Fibroblast of skin of scalp (primary cell): Measurements from ENCODE around the gene DBF4B.

Experiments used
- DNase-seq: peaks from one replicate; pipeline ENCODE4 v3.0.0-alpha.2; 2013

The DBF4B gene

GRCh38 chr17:44777394-44778348 lies 69.2 kb downstream of the DBF4B start:
- no peak for DNase-seq

GRCh38 chr17:44778656-44779210 lies 70.3 kb downstream of the DBF4B start:
- no peak for DNase-seq

- DNase-seq, result peak; percentile 85
Observed at GRCh38 chr17:44779211-44780025, 71.0 kb downstream of the DBF4B start.

GRCh38 chr17:44780161-44780560 lies 71.7 kb downstream of the DBF4B start:
- DNase-seq, result no peak

- no peak for DNase-seq
Observed at GRCh38 chr17:44780845-44781480, 72.5 kb downstream of the DBF4B start.

- DNase-seq, result no peak
Observed at GRCh38 chr17:44781551-44782325, 73.3 kb downstream of the DBF4B start.

- DNase-seq, result no peak
Observed at GRCh38 chr17:44782326-44782850, 73.9 kb downstream of the DBF4B start.

- DNase-seq, result no peak
Observed at GRCh38 chr17:44785921-44786320, 77.5 kb downstream of the DBF4B start.

- DNase-seq, result no peak
Observed at GRCh38 chr17:44786551-44787081, 78.2 kb downstream of the DBF4B start.

GRCh38 chr17:44787271-44787940 lies 78.9 kb downstream of the DBF4B start:
- no peak for DNase-seq

GRCh38 chr17:44788139-44788538 lies 79.7 kb downstream of the DBF4B start:
- DNase-seq, result no peak

GRCh38 chr17:44792276-44792675 lies 83.8 kb downstream of the DBF4B start:
- DNase-seq, result peak; percentile 57

- peak; percentile 34 for DNase-seq
Observed at GRCh38 chr17:44793885-44794842, 85.7 kb downstream of the DBF4B start.

GRCh38 chr17:44794851-44795413 lies 86.5 kb downstream of the DBF4B start:
- peak; percentile 90 for DNase-seq

GRCh38 chr17:44795421-44795820 lies 87.0 kb downstream of the DBF4B start:
- DNase-seq, result no peak

GRCh38 chr17:44795928-44796327 lies 87.5 kb downstream of the DBF4B start:
- DNase-seq, result no peak

- DNase-seq, result no peak
Observed at GRCh38 chr17:44796731-44797130, 88.3 kb downstream of the DBF4B start.

- DNase-seq, result no peak
Observed at GRCh38 chr17:44797802-44798201, 89.3 kb downstream of the DBF4B start.

- no peak for DNase-seq
Observed at GRCh38 chr17:44798356-44798755, 89.9 kb downstream of the DBF4B start.
